T-cell (primary cell): Measurements from ENCODE around the gene ZNF32. TPM values are rescaled to one million over a fixed set of nuclear protein-coding genes. Genes with fewer than 3 reads are reported as not detected.
A peak's percentile ranks its signal among the peaks of the same experiment; 100 is the strongest.

Experiments
- ATAC-seq, 4 experiments: fragments of 200-7000 bp in 3 of 4; fragments of 150-1000 bp in 1 of 4; cut with Tn5 transposase; replicated peaks in 1 of 4; 1 replicate in 3 of 4; 2 replicates in 1 of 4; pipeline ENCODE4 v1.10.0; 2021; ENCODE audit warnings: moderate library complexity in 3 of 4, mild to moderate bottlenecking in 2 of 4, moderate number of reproducible peaks in 1 of 4
- CTCF ChIA-PET, 2 donors: fragments of 300-600 bp; sonication (Branson Sonifier 250); formaldehyde crosslinking; loops; one replicate each; lab custom pipeline; 2022; ENCODE audit warnings: antibody characterized with exemption in 2 of 2; lab: Charles Lee
- POLR2A ChIA-PET, 2 donors: fragments of 300-600 bp; sonication (Branson Sonifier 250); formaldehyde crosslinking; loops; one replicate each; lab custom pipeline; 2022; ENCODE audit warnings: antibody characterized with exemption in 2 of 2; lab: Charles Lee
- DNase-seq, 35 experiments: peaks; one replicate each; pipeline versions ENCODE4 v3.0.0 to v3.0.0-alpha.2; 2013 to 2023
- H3K27ac ChIP-seq: one replicate; pipeline ENCODE4 v1.5.1; 2013; ENCODE audit warnings: low read length
- H3K27me3 ChIP-seq, 2 experiments: replicated peaks in 1 of 2; 1 replicate in 1 of 2; 2 replicates in 1 of 2; pipeline versions ENCODE4 v1.6.1 to v1.7.0; 2013; ENCODE audit warnings: low read length in 1 of 2, mixed read lengths in 1 of 2; ENCODE audit not compliant: control insufficient read depth in 2 of 2, insufficient read depth in 2 of 2; ENCODE audit errors: extremely low read depth in 1 of 2
- H3K36me3 ChIP-seq, 2 donors: 1 replicate in 1 of 2; 2 replicates in 1 of 2; pipeline versions ENCODE4 v1.6.1 to v1.7.0; 2013; ENCODE audit warnings: low read length in 1 of 2; ENCODE audit not compliant: control insufficient read depth in 2 of 2, insufficient read depth in 1 of 2; ENCODE audit errors: extremely low read depth in 1 of 2
- H3K4me1 ChIP-seq, 2 experiments: 1 replicate in 1 of 2; 2 replicates in 1 of 2; pipeline versions ENCODE4 v1.6.1 to v1.7.0; 2013; ENCODE audit warnings: low read length in 2 of 2, mixed read lengths in 1 of 2; ENCODE audit not compliant: insufficient read depth in 2 of 2, control insufficient read depth in 1 of 2; ENCODE audit errors: extremely low read depth in 1 of 2
- H3K4me3 ChIP-seq, 2 donors: 1 replicate in 1 of 2; 2 replicates in 1 of 2; pipeline versions ENCODE4 v1.5.1 to v1.7.0; 2013; ENCODE audit warnings: mild to moderate bottlenecking in 2 of 2, low read length in 1 of 2, moderate library complexity in 1 of 2; ENCODE audit not compliant: control insufficient read depth in 1 of 2; ENCODE audit errors: extremely low read depth in 1 of 2
- H3K9me3 ChIP-seq: 2 replicates; pipeline ENCODE4 v1.7.0; 2013
- H3K27ac Mint-ChIP-seq, 2 donors: one replicate each; pipeline ENCODE4 v1.8.0; 2020 to 2021; ENCODE audit warnings: mild to moderate bottlenecking in 2 of 2, mixed read lengths in 2 of 2
- H3K27me3 Mint-ChIP-seq, 2 donors: one replicate each; pipeline ENCODE4 v1.8.0; 2021 to 2022; ENCODE audit warnings: mixed read lengths in 2 of 2
- H3K36me3 Mint-ChIP-seq: one replicate; pipeline ENCODE4 v1.8.0; 2021; ENCODE audit warnings: mixed read lengths
- H3K4me1 Mint-ChIP-seq, 3 donors: one replicate each; pipeline ENCODE4 v1.8.0; 2020 to 2022; ENCODE audit warnings: mixed read lengths in 3 of 3, mild to moderate bottlenecking in 1 of 3
- H3K4me3 Mint-ChIP-seq, 3 donors: one replicate each; pipeline ENCODE4 v1.8.0; 2020 to 2022; ENCODE audit warnings: mild to moderate bottlenecking in 3 of 3, mixed read lengths in 3 of 3, moderate library complexity in 3 of 3
- H3K9me3 Mint-ChIP-seq, 3 donors: one replicate each; pipeline ENCODE4 v1.8.0; 2020 to 2022; ENCODE audit warnings: mixed read lengths in 3 of 3
- WGBS: methylation state at CpG from one replicate; pipeline ENCODE4 v1.1.5; 2013; ENCODE audit warnings: missing lambda C conversion rate; ENCODE audit not compliant: insufficient coverage; 5-methylcytosine and 5-hydroxymethylcytosine counted together
- total RNA-seq, 35 experiments: library from RNA in 6 of 35; stranded (reverse) in 6 of 35; fragments of 120-200 nt in 1 of 35; gene quantifications; one replicate each; pipeline versions ENCODE4 v1.2.1 to v1.2.4 and lab custom pipeline; 2013 to 2026

ZNF32 gene
- total RNA-seq, 5 donors from 2014 or later (not counting 1 experiment from before 2014, with no cell fraction given) = 25.3 to 38.2 (median 34.8) TPM

- H3K9me3 Mint-ChIP-seq = peaks cover 0 to 23% (median 20%) of the 10 kb centered on the region in 3 donors
- Histone ChIP-seq H3K4me3 (no peak overlapping the region), H3K27ac (no peak overlapping the region), H3K27me3 (no peaks in the 10 kb centered on the region), H3K9me3 (peaks cover 7% of the 10 kb centered on the region), H3K4me1 (no peaks in the 10 kb centered on the region), H3K36me3 (peaks cover 0 to 3% of the 10 kb centered on the region in 2 donors)
- H3K27ac Mint-ChIP-seq = no peak overlapping the region
- peak overlapping the region; percentile 13 to 75 (median 28) for H3K4me3 Mint-ChIP-seq
- CTCF ChIA-PET = no interaction called here
- H3K4me1 Mint-ChIP-seq = peaks cover 19 to 24% (median 20%) of the 10 kb centered on the region in 3 donors
- 83% methylated on average over 1 of the region's 2 CpGs for WGBS
- POLR2A ChIA-PET = interaction anchor here in 1 of 2 donors (1.0 kb wide), 1 partner anchor 18 kb away, joined by 6 read pairs; no protein-coding TSS in a partner anchor
- DNase-seq (no peak), ATAC-seq (no peak)
- H3K36me3 Mint-ChIP-seq = peaks cover 20% of the 10 kb centered on the region
- H3K27me3 Mint-ChIP-seq = no peaks in the 10 kb centered on the region
Measured at GRCh38 chr10:43622038-43622437, 26.6 kb downstream of the ZNF32 start.

GRCh38 chr10:43619368-43619767 is 29.3 kb downstream of the ZNF32 start:
- Mint-ChIP-seq H3K9me3 (peaks cover 17 to 43% (median 39%) of the 10 kb centered on the region in 3 donors), H3K27me3 (no peaks in the 10 kb centered on the region), H3K4me1 (peaks cover 19 to 24% (median 20%) of the 10 kb centered on the region in 3 donors), H3K27ac (no peak overlapping the region), H3K36me3 (peaks cover 45% of the 10 kb centered on the region), H3K4me3 (no peak overlapping the region)
- WGBS = no CpG with 5 or more reads among the region's 2 CpGs
- ChIA-PET CTCF (no interaction called here), POLR2A (no interaction called here)
- no peaks in the 10 kb centered on the region for H3K4me1 ChIP-seq
- ATAC-seq = no peak
- no peak for DNase-seq
- H3K27ac ChIP-seq = no peak overlapping the region
- H3K9me3 ChIP-seq = peaks cover 19% of the 10 kb centered on the region
- peaks cover 10 to 15% of the 10 kb centered on the region in 2 donors for H3K36me3 ChIP-seq
- no peak overlapping the region for H3K4me3 ChIP-seq
- H3K27me3 ChIP-seq = no peaks in the 10 kb centered on the region

- POLR2A ChIA-PET = interaction anchor here in 1 of 2 donors (0.5 to 0.8 kb wide), 2 partner anchors 10 to 216 kb away, joined by 3 to 4 read pairs; no protein-coding TSS in a partner anchor
- H3K4me3 Mint-ChIP-seq = no peak overlapping the region
Measured at GRCh38 chr10:43616697-43617370, 31.8 kb downstream of the ZNF32 start.

GRCh38 chr10:43610636-43611035 is 38.0 kb downstream of the ZNF32 start:
- Histone ChIP-seq H3K27ac (no peak overlapping the region), H3K36me3 (peaks cover 7 to 16% of the 10 kb centered on the region in 2 donors), H3K9me3 (no peaks in the 10 kb centered on the region), H3K27me3 (no peaks in the 10 kb centered on the region), H3K4me3 (no peak overlapping the region), H3K4me1 (peaks cover 5 to 21% of the 10 kb centered on the region in 2 experiments)
- Mint-ChIP-seq H3K9me3 (peaks cover 4 to 23% (median 7%) of the 10 kb centered on the region in 3 donors), H3K4me1 (peaks cover 32 to 42% (median 38%) of the 10 kb centered on the region in 3 donors), H3K27ac (no peak overlapping the region), H3K4me3 (no peak overlapping the region), H3K36me3 (peaks cover 72% of the 10 kb centered on the region), H3K27me3 (no peaks in the 10 kb centered on the region)
- ATAC-seq (no peak), DNase-seq (no peak)
- CTCF ChIA-PET = no interaction called here
- POLR2A ChIA-PET = no interaction called here

More at GRCh38 chr10:43616697-43617370, 31.8 kb downstream of the ZNF32 start:
- Mint-ChIP-seq H3K9me3 (peaks cover 17 to 50% (median 35%) of the 10 kb centered on the region in 3 donors), H3K27ac (no peak overlapping the region), H3K36me3 (peaks cover 60% of the 10 kb centered on the region), H3K27me3 (no peaks in the 10 kb centered on the region), H3K4me1 (peaks cover 2% of the 10 kb centered on the region in 3 donors)
- Histone ChIP-seq H3K27ac (no peak overlapping the region), H3K9me3 (peaks cover 19% of the 10 kb centered on the region), H3K4me1 (no peaks in the 10 kb centered on the region), H3K27me3 (no peaks in the 10 kb centered on the region), H3K36me3 (peaks cover 16 to 19% of the 10 kb centered on the region in 2 donors), H3K4me3 (peak overlapping the region in 1 of 2 donors; percentile 15)
- DNase-seq = no peak
- CTCF ChIA-PET = no interaction called here
- WGBS = no CpG with 5 or more reads among the region's 6 CpGs
- ATAC-seq = no peak

- POLR2A ChIA-PET = interaction anchor here in 1 of 2 donors (0.5 kb wide), 1 partner anchor 436 kb away, joined by 7 read pairs; no protein-coding TSS in a partner anchor
- 93% methylated on average over 10 of the region's 10 CpGs for WGBS
Measured at GRCh38 chr10:43607199-43607573, 41.5 kb downstream of the ZNF32 start.

GRCh38 chr10:43606323-43607198 is 42.1 kb downstream of the ZNF32 start, which contains the start of gene ZNF485:
Gene ZNF485 (plus strand): TSS chr10:43606438. CDS start chr10:43607051, 613 bp downstream.
- Mint-ChIP-seq H3K4me3 (peak within 1 kb of the TSS; percentile 82 to 85 (median 84)), H3K27me3 (no peaks in the 10 kb centered on the region), H3K27ac (peak within 1 kb of the TSS; percentile 63 to 86), H3K36me3 (peaks cover 34% of the 10 kb centered on the region), H3K4me1 (peaks cover 33 to 42% (median 39%) of the 10 kb centered on the region in 3 donors), H3K9me3 (no peaks in the 10 kb centered on the region)
- ATAC-seq (peak; percentile 87 to 97 (median 94)), DNase-seq (peak in 34 of 35 experiments; percentile 24 to 70 (median 52))
- 7% methylated on average over 52 of the region's 58 CpGs for WGBS
- ChIA-PET CTCF (interaction anchor here in 1 of 2 donors (1.2 kb wide), 1 partner anchor 84 kb away, joined by 3 read pairs; no protein-coding TSS in a partner anchor), POLR2A (interaction anchor here in 1 of 2 donors (0.5 kb wide), 1 partner anchor 435 kb away, joined by 7 read pairs; no protein-coding TSS in a partner anchor)
- Histone ChIP-seq H3K27me3 (no peaks in the 10 kb centered on the region), H3K4me3 (peak within 1 kb of the TSS; percentile 76 to 81), H3K4me1 (peaks cover 5 to 21% of the 10 kb centered on the region in 2 experiments), H3K36me3 (peaks cover 0 to 9% of the 10 kb centered on the region in 2 donors), H3K9me3 (no peaks in the 10 kb centered on the region), H3K27ac (peak within 1 kb of the TSS; percentile 31)

More at GRCh38 chr10:43607199-43607573, 41.5 kb downstream of the ZNF32 start:
- H3K9me3 Mint-ChIP-seq = peaks cover 0 to 2% (median 0%) of the 10 kb centered on the region in 3 donors
- H3K4me3 ChIP-seq = peak overlapping the region; percentile 76 to 81
- peaks cover 0 to 10% of the 10 kb centered on the region in 2 donors for H3K36me3 ChIP-seq
- no peaks in the 10 kb centered on the region for H3K27me3 ChIP-seq
- no peaks in the 10 kb centered on the region for H3K27me3 Mint-ChIP-seq
- peaks cover 40% of the 10 kb centered on the region for H3K36me3 Mint-ChIP-seq
- DNase-seq (no peak), ATAC-seq (no peak)
- H3K4me1 Mint-ChIP-seq = peaks cover 33 to 42% (median 39%) of the 10 kb centered on the region in 3 donors
- CTCF ChIA-PET = interaction anchor here in 1 of 2 donors (1.2 kb wide), 1 partner anchor 83 kb away, joined by 3 read pairs; no protein-coding TSS in a partner anchor
- peaks cover 5 to 21% of the 10 kb centered on the region in 2 experiments for H3K4me1 ChIP-seq
- peak overlapping the region; percentile 82 to 85 (median 84) for H3K4me3 Mint-ChIP-seq
- H3K27ac ChIP-seq = no peak overlapping the region
- peak overlapping the region; percentile 36 to 66 for H3K27ac Mint-ChIP-seq
- H3K9me3 ChIP-seq = no peaks in the 10 kb centered on the region
